GM12801 (cell line): ENCODE results near the gene CDKAL1.

Experiments
- TF ChIP-seq, protein P1 (sequence below): IDR thresholded peaks from one replicate; pipeline ENCODE4 v1.5.1; 2011; ENCODE audit warnings: control low read depth; ENCODE audit not compliant: insufficient read length; ENCODE audit errors: extremely low read depth

CDKAL1 gene

GRCh38 chr6:20540683-20541082, 6.4 kb downstream of the CDKAL1 start:
- TF ChIP-seq, protein P1, sequence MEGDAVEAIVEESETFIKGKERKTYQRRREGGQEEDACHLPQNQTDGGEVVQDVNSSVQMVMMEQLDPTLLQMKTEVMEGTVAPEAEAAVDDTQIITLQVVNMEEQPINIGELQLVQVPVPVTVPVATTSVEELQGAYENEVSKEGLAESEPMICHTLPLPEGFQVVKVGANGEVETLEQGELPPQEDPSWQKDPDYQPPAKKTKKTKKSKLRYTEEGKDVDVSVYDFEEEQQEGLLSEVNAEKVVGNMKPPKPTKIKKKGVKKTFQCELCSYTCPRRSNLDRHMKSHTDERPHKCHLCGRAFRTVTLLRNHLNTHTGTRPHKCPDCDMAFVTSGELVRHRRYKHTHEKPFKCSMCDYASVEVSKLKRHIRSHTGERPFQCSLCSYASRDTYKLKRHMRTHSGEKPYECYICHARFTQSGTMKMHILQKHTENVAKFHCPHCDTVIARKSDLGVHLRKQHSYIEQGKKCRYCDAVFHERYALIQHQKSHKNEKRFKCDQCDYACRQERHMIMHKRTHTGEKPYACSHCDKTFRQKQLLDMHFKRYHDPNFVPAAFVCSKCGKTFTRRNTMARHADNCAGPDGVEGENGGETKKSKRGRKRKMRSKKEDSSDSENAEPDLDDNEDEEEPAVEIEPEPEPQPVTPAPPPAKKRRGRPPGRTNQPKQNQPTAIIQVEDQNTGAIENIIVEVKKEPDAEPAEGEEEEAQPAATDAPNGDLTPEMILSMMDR, result no peak

GRCh38 chr6:20541382-20541781, 7.1 kb downstream of the CDKAL1 start:
- TF ChIP-seq, protein P1, result no peak

- TF ChIP-seq, protein P1, result no peak
Observed at GRCh38 chr6:20542927-20543602, 8.8 kb downstream of the CDKAL1 start.

GRCh38 chr6:20548264-20548663, 14.0 kb downstream of the CDKAL1 start:
- TF ChIP-seq, protein P1, result no peak

GRCh38 chr6:20554326-20554725, 20.1 kb downstream of the CDKAL1 start:
- TF ChIP-seq, protein P1, result no peak

DNA sequence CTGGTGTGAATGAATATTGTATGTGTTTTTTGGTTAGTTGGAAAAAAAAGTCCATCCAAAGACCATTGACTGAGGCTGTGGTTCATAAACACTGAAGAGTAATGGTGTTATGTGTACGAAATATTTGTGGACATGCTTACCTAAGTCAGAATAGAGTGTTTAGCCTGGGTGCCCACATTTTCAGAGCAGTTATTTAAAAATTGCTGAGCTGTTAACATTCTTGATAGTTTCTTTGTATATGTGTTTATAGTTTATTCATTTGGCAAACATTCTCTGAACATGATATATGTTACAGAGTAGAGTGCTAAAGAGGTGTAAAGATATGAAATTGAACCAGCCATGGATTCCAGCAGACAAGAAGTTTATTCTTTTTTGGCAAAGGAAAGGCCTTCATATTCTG, 20.6 kb downstream of the CDKAL1 start:
- TF ChIP-seq, protein P1, result no peak

- TF ChIP-seq, protein P1, result no peak
Observed at GRCh38 chr6:20559924-20560551, 25.8 kb downstream of the CDKAL1 start.
